Bronchial epithelial cell (primary cell): ENCODE data around the gene UQCRQ. TPM values are rescaled to one million over a fixed set of nuclear protein-coding genes. Genes with fewer than 3 reads are reported as not detected.

Experiments used
- DNase-seq: peaks from one replicate; pipeline ENCODE4 v3.0.0-alpha.2; 2010; ENCODE audit warnings: low read depth
- FAIRE-seq: peaks from 2 replicates; lab custom pipeline; 2011; peaks lifted over from hg19 to GRCh38; lab: Jason Lieb, UNC
- H3K27me3 ChIP-seq: 2 replicates; pipeline ENCODE4 v1.5.1; 2011; ENCODE audit warnings: low read length; ENCODE audit not compliant: control insufficient read depth, insufficient read depth
- H3K36me3 ChIP-seq: 2 replicates; pipeline ENCODE4 v1.5.1; 2011; ENCODE audit warnings: low read length; ENCODE audit not compliant: control insufficient read depth, insufficient read depth
- H3K4me3 ChIP-seq: 2 replicates; pipeline ENCODE4 v1.5.1; 2011; ENCODE audit warnings: mild to moderate bottlenecking, low read depth, low read length, control low read depth
- CTCF ChIP-seq: IDR thresholded peaks from 2 replicates; pipeline ENCODE4 v1.5.1; 2011; ENCODE audit warnings: mild to moderate bottlenecking, moderate library complexity, low read length, control low read depth, inconsistent platforms; ENCODE audit not compliant: insufficient read depth, severe bottlenecking
- total RNA-seq: library from RNA; depleted of rRNA; stranded (reverse); fragments of >200 nt; gene quantifications from 2 replicates; pipeline ENCODE4 v1.2.1, GENCODE V29; 2014

UQCRQ gene
- total RNA-seq, 1 donor from 2014 or later: 78.2 TPM

GRCh38 chr5:132895719-132896305, 29.4 kb downstream of the UQCRQ start:
- TF ChIP-seq CTCF: no peak
- peaks cover 20% of the 10 kb centered on the region for H3K36me3 ChIP-seq
- H3K27me3 ChIP-seq: no peaks in the 10 kb centered on the region
- DNase-seq (no peak), FAIRE-seq (no peak)
- H3K4me3 ChIP-seq: no peak overlapping the region

GRCh38 chr5:132896685-132897084, 30.2 kb downstream of the UQCRQ start:
- DNase-seq (no peak), FAIRE-seq (no peak)
- no peak for TF ChIP-seq CTCF
- Histone ChIP-seq H3K27me3 (no peaks in the 10 kb centered on the region), H3K4me3 (no peak overlapping the region), H3K36me3 (peaks cover 21% of the 10 kb centered on the region)

- Histone ChIP-seq H3K27me3 (no peaks in the 10 kb centered on the region), H3K4me3 (no peak overlapping the region), H3K36me3 (peaks cover 15% of the 10 kb centered on the region)
- no peak for FAIRE-seq
- no peak for DNase-seq
- no peak for TF ChIP-seq CTCF
Measured at GRCh38 chr5:132898094-132898493, 31.7 kb downstream of the UQCRQ start.

GRCh38 chr5:132901036-132901435, 34.6 kb downstream of the UQCRQ start:
- H3K27me3 ChIP-seq: no peaks in the 10 kb centered on the region
- peaks cover 9% of the 10 kb centered on the region for H3K36me3 ChIP-seq
- DNase-seq: no peak
- TF ChIP-seq CTCF: no peak
- no peak for FAIRE-seq
- no peak overlapping the region for H3K4me3 ChIP-seq

- Histone ChIP-seq H3K36me3 (peaks cover 7% of the 10 kb centered on the region), H3K27me3 (no peaks in the 10 kb centered on the region), H3K4me3 (no peak overlapping the region)
- TF ChIP-seq CTCF: no peak
- FAIRE-seq (no peak), DNase-seq (no peak)
Measured at GRCh38 chr5:132901730-132902129, 35.3 kb downstream of the UQCRQ start.

- peaks cover 2% of the 10 kb centered on the region for H3K36me3 ChIP-seq
- peak; percentile 92 for DNase-seq
- no peak for FAIRE-seq
Measured at GRCh38 chr5:132905938-132906337, 39.5 kb downstream of the UQCRQ start.

More at GRCh38 chr5:132905938-132906337, 39.5 kb downstream of the UQCRQ start:
- TF ChIP-seq CTCF: peak; percentile 33
- no peak overlapping the region for H3K4me3 ChIP-seq
- no peaks in the 10 kb centered on the region for H3K27me3 ChIP-seq
